A673 (cell line): ENCODE results near the gene SND1.

ENCODE experiments used
- EZH2 ChIP-seq: fragments of 200-600 bp; sonication (generic); IDR thresholded peaks from 2 replicates; pipeline ENCODE4 v1.6.1; 2017; ENCODE audit warnings: borderline replicate concordance, low read depth, mild to moderate bottlenecking, mixed read lengths, antibody characterized with exemption, low read length; ENCODE audit not compliant: poor library complexity, severe bottlenecking
- TF ChIP-seq, protein P1 (sequence below): fragments of 300-800, 200-600 bp; sonication (generic); conservative IDR thresholded peaks from 2 replicates; pipeline ENCODE4 v1.5.1; 2017; ENCODE audit warnings: low read depth, mild to moderate bottlenecking, antibody characterized with exemption, low read length, moderate library complexity, mixed read lengths

DNA sequence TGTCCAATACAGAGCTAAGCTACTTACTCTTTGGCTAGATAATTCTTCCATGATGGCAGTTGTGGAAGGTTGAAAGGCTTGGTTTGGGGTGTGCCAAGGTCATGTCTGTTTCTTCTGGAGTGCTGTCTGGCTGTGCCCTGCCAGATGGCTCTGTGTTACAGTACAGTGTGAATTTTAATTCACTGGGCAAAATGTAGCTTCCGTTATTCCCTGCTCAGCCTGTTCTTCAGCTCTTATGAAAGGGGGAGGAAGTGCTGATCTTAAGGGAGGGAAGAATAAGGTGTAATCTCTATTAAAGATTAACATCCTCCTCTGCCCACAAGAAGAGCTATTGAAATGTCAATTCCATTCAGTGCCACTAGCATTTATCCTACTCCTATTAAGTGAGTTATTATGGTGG, 52.2 kb downstream of the SND1 start:
- TF ChIP-seq, protein P1, sequence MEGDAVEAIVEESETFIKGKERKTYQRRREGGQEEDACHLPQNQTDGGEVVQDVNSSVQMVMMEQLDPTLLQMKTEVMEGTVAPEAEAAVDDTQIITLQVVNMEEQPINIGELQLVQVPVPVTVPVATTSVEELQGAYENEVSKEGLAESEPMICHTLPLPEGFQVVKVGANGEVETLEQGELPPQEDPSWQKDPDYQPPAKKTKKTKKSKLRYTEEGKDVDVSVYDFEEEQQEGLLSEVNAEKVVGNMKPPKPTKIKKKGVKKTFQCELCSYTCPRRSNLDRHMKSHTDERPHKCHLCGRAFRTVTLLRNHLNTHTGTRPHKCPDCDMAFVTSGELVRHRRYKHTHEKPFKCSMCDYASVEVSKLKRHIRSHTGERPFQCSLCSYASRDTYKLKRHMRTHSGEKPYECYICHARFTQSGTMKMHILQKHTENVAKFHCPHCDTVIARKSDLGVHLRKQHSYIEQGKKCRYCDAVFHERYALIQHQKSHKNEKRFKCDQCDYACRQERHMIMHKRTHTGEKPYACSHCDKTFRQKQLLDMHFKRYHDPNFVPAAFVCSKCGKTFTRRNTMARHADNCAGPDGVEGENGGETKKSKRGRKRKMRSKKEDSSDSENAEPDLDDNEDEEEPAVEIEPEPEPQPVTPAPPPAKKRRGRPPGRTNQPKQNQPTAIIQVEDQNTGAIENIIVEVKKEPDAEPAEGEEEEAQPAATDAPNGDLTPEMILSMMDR: no peak
- TF ChIP-seq EZH2: no peak
